ENCODE data around the gene TDRD5.

DNA sequence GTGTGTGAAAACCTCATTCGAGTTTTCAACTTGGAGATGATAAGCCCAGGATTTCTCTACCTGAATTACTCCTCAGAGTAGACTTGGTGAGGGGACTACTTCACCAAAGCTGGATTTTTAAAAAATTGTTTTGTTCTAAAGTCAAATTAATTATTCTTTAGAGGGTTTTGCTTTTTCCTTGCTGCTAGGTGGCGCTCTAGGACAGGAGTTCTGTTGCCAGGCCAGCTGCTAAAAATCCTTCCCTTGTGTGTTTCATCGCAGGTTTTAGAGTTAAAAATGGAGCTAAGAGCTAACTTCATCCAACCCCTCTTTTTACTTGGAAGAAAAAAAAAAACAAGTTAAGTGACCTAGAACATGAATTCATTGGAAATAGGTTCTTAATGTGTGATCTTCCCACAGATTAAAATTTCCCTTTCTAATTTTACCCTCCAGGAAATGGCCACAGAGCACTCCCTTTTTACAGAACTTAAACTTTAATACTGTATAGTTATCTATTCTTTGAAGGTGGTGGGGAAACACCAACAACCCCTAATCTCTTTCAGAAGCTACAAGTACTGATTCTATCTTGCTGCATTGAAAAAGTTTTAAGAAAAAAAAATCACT, 114.8 kb downstream of the TDRD5 start:
- TF ChIP-seq EZH2 (IDR thresholded peaks at IDR 0.05; ENCODE audit: borderline replicate concordance, low read depth, low read length, severe bottlenecking), result no peak
- TF ChIP-seq, protein P1, sequence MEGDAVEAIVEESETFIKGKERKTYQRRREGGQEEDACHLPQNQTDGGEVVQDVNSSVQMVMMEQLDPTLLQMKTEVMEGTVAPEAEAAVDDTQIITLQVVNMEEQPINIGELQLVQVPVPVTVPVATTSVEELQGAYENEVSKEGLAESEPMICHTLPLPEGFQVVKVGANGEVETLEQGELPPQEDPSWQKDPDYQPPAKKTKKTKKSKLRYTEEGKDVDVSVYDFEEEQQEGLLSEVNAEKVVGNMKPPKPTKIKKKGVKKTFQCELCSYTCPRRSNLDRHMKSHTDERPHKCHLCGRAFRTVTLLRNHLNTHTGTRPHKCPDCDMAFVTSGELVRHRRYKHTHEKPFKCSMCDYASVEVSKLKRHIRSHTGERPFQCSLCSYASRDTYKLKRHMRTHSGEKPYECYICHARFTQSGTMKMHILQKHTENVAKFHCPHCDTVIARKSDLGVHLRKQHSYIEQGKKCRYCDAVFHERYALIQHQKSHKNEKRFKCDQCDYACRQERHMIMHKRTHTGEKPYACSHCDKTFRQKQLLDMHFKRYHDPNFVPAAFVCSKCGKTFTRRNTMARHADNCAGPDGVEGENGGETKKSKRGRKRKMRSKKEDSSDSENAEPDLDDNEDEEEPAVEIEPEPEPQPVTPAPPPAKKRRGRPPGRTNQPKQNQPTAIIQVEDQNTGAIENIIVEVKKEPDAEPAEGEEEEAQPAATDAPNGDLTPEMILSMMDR (IDR thresholded peaks at IDR 0.05; ENCODE audit: borderline replicate concordance, extremely low read depth, low read length, poor library complexity, severe bottlenecking), result peak; percentile 77
